ENCODE measurements around the gene SCN9A. TPM values are rescaled to one million over a fixed set of nuclear protein-coding genes. Genes with fewer than 3 reads are reported as not detected.

The SCN9A gene
- 1 to 10 TPM; 3.1 to 7.7 (median 6.2) TPM for total RNA-seq

DNA sequence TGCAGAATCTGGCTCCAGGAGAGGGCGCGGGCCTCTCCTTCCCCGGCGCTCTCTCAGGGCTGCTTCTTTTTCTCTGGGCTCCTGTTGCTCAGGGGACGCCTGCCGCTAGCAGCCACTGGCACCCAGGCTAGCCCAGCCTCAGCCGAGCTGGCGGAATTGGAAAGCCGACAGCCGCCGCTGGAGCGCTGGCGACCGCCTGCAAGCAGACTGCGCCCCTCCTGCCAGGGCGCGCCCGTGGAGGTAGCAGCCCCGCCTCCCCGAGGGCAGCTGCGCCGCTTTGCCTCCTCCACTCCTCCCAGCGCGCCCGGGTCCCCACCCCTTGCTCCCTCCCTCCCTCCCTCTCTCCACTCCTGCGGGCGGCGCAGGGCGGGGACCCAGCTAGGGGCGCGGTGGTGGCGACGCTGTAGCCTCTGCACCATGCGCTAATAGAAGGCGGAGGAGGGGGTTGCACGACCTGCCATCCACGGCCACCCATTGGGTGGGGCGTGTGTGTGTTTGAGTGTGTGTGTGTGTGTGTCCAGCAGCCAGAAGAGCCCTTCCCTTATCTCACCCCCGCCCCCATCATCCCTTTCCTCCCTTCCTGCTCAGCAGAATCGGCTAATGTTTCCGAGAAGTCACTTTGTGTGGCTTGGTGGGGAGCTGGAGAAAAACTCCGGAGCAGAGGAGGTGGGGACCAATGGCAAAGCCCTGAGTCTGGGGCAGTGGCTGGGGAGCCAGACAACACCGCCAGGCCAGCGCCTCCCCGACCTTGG, at the start of gene SCN9A:
TSS of gene SCN9A (minus strand) at position 209 of the 752 bp plus-strand sequence. CDS start 64,188 bp downstream, outside the sequence.
- TF ChIP-seq, protein P1, sequence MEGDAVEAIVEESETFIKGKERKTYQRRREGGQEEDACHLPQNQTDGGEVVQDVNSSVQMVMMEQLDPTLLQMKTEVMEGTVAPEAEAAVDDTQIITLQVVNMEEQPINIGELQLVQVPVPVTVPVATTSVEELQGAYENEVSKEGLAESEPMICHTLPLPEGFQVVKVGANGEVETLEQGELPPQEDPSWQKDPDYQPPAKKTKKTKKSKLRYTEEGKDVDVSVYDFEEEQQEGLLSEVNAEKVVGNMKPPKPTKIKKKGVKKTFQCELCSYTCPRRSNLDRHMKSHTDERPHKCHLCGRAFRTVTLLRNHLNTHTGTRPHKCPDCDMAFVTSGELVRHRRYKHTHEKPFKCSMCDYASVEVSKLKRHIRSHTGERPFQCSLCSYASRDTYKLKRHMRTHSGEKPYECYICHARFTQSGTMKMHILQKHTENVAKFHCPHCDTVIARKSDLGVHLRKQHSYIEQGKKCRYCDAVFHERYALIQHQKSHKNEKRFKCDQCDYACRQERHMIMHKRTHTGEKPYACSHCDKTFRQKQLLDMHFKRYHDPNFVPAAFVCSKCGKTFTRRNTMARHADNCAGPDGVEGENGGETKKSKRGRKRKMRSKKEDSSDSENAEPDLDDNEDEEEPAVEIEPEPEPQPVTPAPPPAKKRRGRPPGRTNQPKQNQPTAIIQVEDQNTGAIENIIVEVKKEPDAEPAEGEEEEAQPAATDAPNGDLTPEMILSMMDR (IDR thresholded peaks at IDR 0.05), result peak in 1 of 4 experiments; percentile 33
- TF ChIP-seq POLR2A (IDR thresholded peaks at IDR 0.05), result peak in 1 of 2 donors; percentile 8
- no peak for TF ChIP-seq POLR2AphosphoS5 (IDR thresholded peaks at IDR 0.05)
- no peak for TF ChIP-seq EP300 (IDR thresholded peaks at IDR 0.05)
- 3% methylated on average over 7 of the region's 45 CpGs; no CpG with 5 or more reads in 1 of the 2 donors for WGBS, 2 donors (ENCODE audit: low coverage in 1 of 2)
- H3K36me3 ChIP-seq, result no peaks in the 10 kb centered on the region
- H3K27ac ChIP-seq, result peak within 1 kb of the TSS in 3 of 4 donors; percentile 33 to 56 (median 49)
- H3K27me3 ChIP-seq, result peaks cover 17% of the 10 kb centered on the region
- peaks cover 0 to 24% (median 0%) of the 10 kb centered on the region in 3 donors for H3K4me1 ChIP-seq
- peak within 1 kb of the TSS; percentile 38 to 64 for H3K4me3 ChIP-seq
- ATAC-seq, result peak; percentile 92
- H3K9me3 ChIP-seq, result no peaks in the 10 kb centered on the region

DNA sequence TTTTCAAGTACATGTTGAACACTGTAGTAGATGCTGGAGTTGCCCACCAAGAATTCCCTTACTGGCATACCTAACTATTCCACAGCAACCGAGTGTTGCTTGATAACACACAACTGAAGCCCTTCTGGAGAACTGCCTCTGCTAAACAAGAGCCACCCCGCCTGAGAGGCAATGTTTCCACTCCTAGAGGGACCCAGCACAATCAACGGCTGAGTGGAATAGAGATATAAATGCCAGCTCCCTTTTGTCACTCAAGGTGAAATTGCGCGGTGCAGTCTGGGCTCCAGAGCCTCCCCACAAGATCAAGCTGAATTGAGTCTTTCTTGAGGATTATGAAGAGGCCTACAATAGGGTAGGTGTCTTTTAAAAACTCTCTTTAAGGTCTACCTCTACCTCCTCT, 49.1 kb upstream of the SCN9A start:
- Histone ChIP-seq H3K4me3 (no peak overlapping the region), H3K9me3 (no peaks in the 10 kb centered on the region), H3K36me3 (no peaks in the 10 kb centered on the region), H3K4me1 (no peaks in the 10 kb centered on the region), H3K27ac (no peak overlapping the region), H3K27me3 (no peaks in the 10 kb centered on the region)
- ATAC-seq, result no peak
- TF ChIP-seq, protein P1 (IDR thresholded peaks at IDR 0.05), result no peak
- no peak for TF ChIP-seq POLR2AphosphoS5 (IDR thresholded peaks at IDR 0.05)
- no peak for TF ChIP-seq EP300 (IDR thresholded peaks at IDR 0.05)
- no peak for TF ChIP-seq POLR2A (IDR thresholded peaks at IDR 0.05)
- 89 to 91% methylated on average over 3 to 5 of the region's 5 CpGs for WGBS, 2 donors (ENCODE audit: low coverage in 1 of 2)

- Histone ChIP-seq H3K27me3 (no peaks in the 10 kb centered on the region), H3K27ac (no peak overlapping the region), H3K9me3 (no peaks in the 10 kb centered on the region), H3K36me3 (no peaks in the 10 kb centered on the region), H3K4me1 (no peaks in the 10 kb centered on the region), H3K4me3 (no peak overlapping the region)
- no peak for ATAC-seq
- TF ChIP-seq, protein P1 (IDR thresholded peaks at IDR 0.05), result no peak
- TF ChIP-seq POLR2AphosphoS5 (IDR thresholded peaks at IDR 0.05), result no peak
- TF ChIP-seq POLR2A (IDR thresholded peaks at IDR 0.05), result no peak
- no peak for TF ChIP-seq EP300 (IDR thresholded peaks at IDR 0.05)
- 20 to 44% methylated on average over 1 of the region's 2 CpGs for WGBS, 2 donors (ENCODE audit: low coverage in 1 of 2)
These were observed 43.8 kb upstream of the SCN9A start for GRCh38 chr2:166419616-166419934.

DNA sequence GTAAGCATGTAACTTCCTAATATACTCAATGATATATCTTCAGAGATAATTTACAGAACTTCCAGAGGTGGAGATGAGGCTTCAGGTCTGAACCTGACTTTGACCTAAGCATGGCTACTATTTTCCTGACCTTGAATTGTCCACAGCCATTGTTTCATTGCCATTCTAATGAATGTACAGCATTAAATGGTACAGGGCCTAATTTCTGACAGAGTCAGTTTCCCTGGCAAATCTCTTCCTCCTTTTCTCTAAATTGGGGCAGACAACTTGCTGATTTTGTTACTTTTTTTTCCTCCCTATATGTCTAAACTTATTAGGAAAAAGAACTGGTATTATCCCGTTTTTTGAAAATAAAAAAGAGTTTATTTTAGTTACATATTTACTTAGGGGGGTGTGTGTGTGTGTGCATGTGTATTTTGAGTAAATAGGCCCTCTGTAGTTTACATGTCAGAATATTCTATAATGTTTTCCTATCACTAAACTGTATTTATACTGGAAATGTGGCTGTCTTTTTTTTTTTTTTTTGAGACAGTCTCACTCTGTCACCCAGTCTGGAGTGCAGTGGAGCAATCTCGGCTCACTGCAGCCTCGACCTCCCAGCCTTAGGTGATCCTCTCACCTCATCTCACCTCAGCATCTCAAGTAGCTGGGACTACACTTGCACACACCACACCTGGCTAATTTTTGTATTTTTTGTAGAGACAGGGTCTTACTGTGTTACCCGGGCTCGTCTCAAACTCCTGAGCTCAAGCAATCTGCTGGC, 43.3 kb upstream of the SCN9A start:
- ATAC-seq, result no peak

More for the DNA sequence above, 43.3 kb upstream of the SCN9A start:
- Histone ChIP-seq H3K36me3 (no peaks in the 10 kb centered on the region), H3K27me3 (no peaks in the 10 kb centered on the region), H3K27ac (no peak overlapping the region), H3K4me3 (no peak overlapping the region), H3K4me1 (no peaks in the 10 kb centered on the region), H3K9me3 (no peaks in the 10 kb centered on the region)
- WGBS, 2 donors (ENCODE audit: low coverage in 1 of 2), result 69 to 75% methylated on average over 3 to 5 of the region's 5 CpGs
- TF ChIP-seq POLR2A (IDR thresholded peaks at IDR 0.05) (no peak), POLR2AphosphoS5 (IDR thresholded peaks at IDR 0.05) (no peak), EP300 (IDR thresholded peaks at IDR 0.05) (no peak)
- TF ChIP-seq, protein P1 (IDR thresholded peaks at IDR 0.05), result no peak
